Measurements from ENCODE around the gene NAP1L1. TPM values are rescaled to one million over a fixed set of nuclear protein-coding genes. Genes with fewer than 3 reads are reported as not detected.

The NAP1L1 gene
- total RNA-seq, 1 experiment from 2014 or later: 902 TPM

GRCh38 chr12:76024942-76025600, 59.4 kb downstream of the NAP1L1 start:
- Histone ChIP-seq H3K27me3 (no peaks in the 10 kb centered on the region), H3K27ac (no peak overlapping the region), H3K36me3 (no peaks in the 10 kb centered on the region; the same call in none of the 2 replicates), H3K4me1 (peaks cover 10% of the 10 kb centered on the region), H3K9me3 (replicated peaks) (no peaks in the 10 kb centered on the region), H3K4me3 (no peak overlapping the region)
- DNase-seq: no peak

DNA sequence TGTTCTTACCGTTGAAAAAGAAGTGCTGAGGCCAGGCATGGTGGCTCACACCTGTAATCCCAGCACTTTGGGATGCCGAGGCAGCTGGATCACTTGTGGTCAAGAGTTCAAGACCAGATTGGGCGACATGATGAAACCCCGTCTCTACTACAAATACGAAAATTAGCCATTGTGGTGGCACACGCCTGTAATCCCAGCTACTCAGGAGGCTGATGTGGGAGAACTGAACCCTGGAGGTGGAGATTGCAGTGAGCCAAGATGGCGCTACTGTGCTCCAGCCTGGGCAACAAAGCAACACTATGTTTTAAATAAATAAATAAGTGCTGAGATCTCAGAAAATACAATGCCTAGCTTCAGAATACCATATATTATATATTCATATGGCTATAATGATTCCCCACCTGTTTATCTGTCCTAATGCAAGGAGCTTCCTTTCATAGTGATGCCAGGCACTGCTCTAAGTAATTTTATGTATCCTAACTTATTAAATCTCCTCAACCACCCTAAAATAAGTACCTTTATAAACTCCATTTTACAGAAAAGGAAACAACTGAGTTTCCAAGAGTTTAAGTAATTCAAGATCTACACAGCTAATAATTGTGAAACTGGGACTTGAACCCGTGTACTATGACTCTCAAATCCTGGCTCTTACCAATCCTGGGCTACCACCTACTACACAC, 60.2 kb downstream of the NAP1L1 start:
- Histone ChIP-seq H3K4me1 (peaks cover 10% of the 10 kb centered on the region), H3K9me3 (replicated peaks) (no peaks in the 10 kb centered on the region), H3K36me3 (no peaks in the 10 kb centered on the region; the same call in 1 of the 2 replicates), H3K27me3 (no peaks in the 10 kb centered on the region), H3K4me3 (no peak overlapping the region), H3K27ac (no peak overlapping the region)
- no peak for DNase-seq

GRCh38 chr12:76023069-76023690, 61.3 kb downstream of the NAP1L1 start:
- H3K27me3 ChIP-seq: no peaks in the 10 kb centered on the region
- no peaks in the 10 kb centered on the region for H3K9me3 ChIP-seq (replicated peaks)
- peaks cover 10% of the 10 kb centered on the region for H3K4me1 ChIP-seq
- no peak for DNase-seq
- H3K36me3 ChIP-seq: no peaks in the 10 kb centered on the region
- no peak overlapping the region for H3K4me3 ChIP-seq
- H3K27ac ChIP-seq: no peak overlapping the region

GRCh38 chr12:76022506-76022905, 62.0 kb downstream of the NAP1L1 start:
- H3K27ac ChIP-seq: no peak overlapping the region
- H3K4me1 ChIP-seq: peaks cover 10% of the 10 kb centered on the region
- H3K36me3 ChIP-seq: no peaks in the 10 kb centered on the region
- no peaks in the 10 kb centered on the region for H3K9me3 ChIP-seq (replicated peaks)
- H3K4me3 ChIP-seq: no peak overlapping the region
- H3K27me3 ChIP-seq: no peaks in the 10 kb centered on the region
- no peak for DNase-seq

DNA sequence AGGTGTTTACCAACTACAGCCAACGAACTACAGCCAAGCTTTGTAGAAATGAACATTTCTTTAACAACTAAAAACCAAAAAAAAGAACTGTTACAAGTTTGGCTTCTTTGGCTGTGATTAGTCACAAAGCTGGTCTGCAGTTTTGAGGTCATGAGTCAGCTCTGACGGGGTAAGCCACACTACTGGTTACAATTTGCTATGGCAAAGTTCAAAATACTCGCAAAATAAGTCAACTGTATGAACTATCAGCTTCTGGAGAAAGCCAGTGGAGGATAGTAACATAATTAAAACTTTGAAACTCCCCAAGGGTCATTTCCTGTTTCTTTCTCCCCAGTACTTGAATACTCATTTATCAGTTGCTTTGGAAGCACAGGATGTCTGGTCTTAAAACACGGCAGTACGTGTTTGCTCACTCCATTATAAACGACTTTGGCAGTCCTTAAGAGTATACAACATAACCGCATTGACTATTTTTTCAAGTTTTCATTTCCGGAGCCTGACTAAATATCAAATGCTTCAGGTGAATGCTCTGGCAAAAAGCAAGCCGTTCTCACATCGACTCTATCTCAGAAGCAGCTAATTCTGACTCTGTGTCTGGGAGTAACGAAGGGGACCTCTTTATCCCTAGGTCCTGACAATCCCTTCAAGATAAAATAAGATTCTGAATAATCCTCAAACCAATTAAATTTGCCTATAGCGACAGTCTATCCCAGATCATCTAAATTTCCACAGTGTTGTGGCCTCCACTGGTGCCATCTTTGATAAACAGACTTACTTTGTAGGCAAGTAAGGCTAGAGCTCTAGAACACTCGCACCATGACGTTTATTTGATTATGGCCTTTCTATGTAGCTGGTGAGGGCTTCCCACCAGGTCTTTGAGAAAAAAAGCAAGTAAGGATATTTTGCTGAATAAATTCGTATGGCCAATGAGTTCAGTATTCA, 63.5 kb downstream of the NAP1L1 start:
- no peak for DNase-seq
- Histone ChIP-seq H3K4me1 (peaks cover 10% of the 10 kb centered on the region), H3K27me3 (no peaks in the 10 kb centered on the region), H3K27ac (peak overlapping the region; percentile 36), H3K36me3 (no peaks in the 10 kb centered on the region), H3K9me3 (replicated peaks) (no peaks in the 10 kb centered on the region), H3K4me3 (no peak overlapping the region)

DNA sequence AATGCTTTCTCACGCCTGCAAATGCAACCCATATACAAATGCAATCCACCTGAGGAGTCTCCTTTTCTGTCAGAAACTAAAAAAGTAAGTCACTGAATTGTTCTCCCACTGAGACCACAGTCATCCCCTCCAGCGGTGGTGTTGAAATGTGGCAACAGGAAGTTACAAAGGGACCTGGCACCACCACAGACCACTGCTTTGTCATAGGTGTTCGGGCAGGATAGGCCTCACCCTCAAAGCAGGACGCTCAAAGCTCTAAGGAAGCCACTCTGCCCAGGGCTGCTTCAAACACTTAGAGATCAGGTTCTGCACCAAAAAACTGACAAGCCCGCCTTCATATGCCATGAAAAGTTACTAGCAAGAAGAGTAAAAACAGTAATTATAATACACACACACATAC, 64.2 kb downstream of the NAP1L1 start:
- Histone ChIP-seq H3K4me1 (peaks cover 7% of the 10 kb centered on the region), H3K9me3 (replicated peaks) (no peaks in the 10 kb centered on the region), H3K36me3 (no peaks in the 10 kb centered on the region), H3K27me3 (no peaks in the 10 kb centered on the region), H3K27ac (peak overlapping the region; percentile 36), H3K4me3 (no peak overlapping the region)
- DNase-seq: no peak

DNA sequence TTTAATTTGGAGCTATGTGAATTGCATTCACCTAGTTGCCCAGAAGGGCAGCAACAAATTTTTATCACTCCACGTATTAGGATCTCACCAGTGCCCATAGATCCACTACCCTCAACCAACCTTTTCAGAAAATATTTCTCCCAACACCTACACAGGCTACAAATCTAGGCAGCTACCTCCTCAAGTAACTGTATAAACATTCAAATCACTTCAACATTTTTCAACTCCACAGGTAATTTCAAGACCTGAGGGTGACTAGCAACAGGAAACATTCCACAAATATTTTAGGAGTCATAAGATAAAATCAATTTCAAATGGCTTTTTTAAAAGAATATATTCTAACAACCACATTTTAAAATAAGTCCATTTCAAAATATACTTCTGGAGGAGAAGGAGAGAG, 65.8 kb downstream of the NAP1L1 start:
- H3K9me3 ChIP-seq (replicated peaks): no peaks in the 10 kb centered on the region
- H3K27me3 ChIP-seq: no peaks in the 10 kb centered on the region
- H3K4me3 ChIP-seq: no peak overlapping the region
- H3K4me1 ChIP-seq: peaks cover 6% of the 10 kb centered on the region; the same call in 1 of the 2 replicates
- H3K36me3 ChIP-seq: no peaks in the 10 kb centered on the region
- no peak overlapping the region for H3K27ac ChIP-seq
- no peak for DNase-seq

DNA sequence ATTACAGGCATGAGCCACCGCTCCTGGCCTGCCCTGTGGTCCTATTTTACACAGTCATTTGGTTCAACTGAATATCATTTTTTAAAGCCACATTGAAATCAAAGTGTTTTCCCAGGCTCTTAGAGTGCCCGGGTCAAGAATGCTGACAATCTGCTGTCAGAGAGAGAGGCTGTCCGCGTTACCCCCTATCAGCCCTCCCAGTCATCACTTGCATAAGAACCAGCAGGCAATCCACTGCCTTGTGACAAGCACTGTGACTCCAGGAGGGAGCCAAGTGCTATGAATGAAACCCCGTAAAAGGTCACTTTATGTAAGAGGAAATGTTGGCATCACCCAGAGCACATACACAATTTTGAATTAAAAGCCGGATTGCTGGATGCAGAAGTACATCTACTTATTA, 66.4 kb downstream of the NAP1L1 start:
- Histone ChIP-seq H3K4me3 (no peak overlapping the region), H3K27ac (no peak overlapping the region)
- DNase-seq: no peak

GRCh38 chr12:76014007-76014406, 70.5 kb downstream of the NAP1L1 start:
- H3K36me3 ChIP-seq: no peaks in the 10 kb centered on the region
- H3K4me3 ChIP-seq: no peak overlapping the region
- H3K27me3 ChIP-seq: no peaks in the 10 kb centered on the region
- H3K27ac ChIP-seq: no peak overlapping the region
- H3K9me3 ChIP-seq (replicated peaks): no peaks in the 10 kb centered on the region
- H3K4me1 ChIP-seq: peaks cover 11% of the 10 kb centered on the region
- no peak for DNase-seq

More for the DNA sequence above, 66.4 kb downstream of the NAP1L1 start:
- no peaks in the 10 kb centered on the region for H3K27me3 ChIP-seq
- no peaks in the 10 kb centered on the region for H3K36me3 ChIP-seq
- peaks cover 6% of the 10 kb centered on the region; the same call in 1 of the 2 replicates for H3K4me1 ChIP-seq
- H3K9me3 ChIP-seq (replicated peaks): no peaks in the 10 kb centered on the region

DNA sequence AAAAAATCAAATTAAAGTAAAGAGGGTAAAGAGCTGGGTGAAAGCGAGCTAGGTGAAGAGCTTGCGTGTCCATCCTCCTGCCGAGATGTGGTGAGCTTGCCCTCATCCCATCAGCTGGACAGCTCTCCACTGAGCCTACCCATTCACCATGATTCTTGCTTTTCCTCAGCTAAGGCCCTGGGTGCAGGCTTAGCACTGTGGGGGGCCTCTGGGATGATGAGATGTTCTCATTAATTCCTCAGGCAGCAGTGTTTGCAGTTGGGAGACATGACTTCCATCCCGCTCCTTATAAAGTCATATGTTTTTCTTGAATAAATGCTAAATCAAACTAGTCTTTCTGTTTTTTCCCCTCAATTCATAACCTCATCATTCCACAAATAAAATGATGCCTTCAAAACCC, 70.9 kb downstream of the NAP1L1 start:
- Histone ChIP-seq H3K4me3 (no peak overlapping the region), H3K4me1 (peaks cover 11% of the 10 kb centered on the region), H3K9me3 (replicated peaks) (no peaks in the 10 kb centered on the region), H3K36me3 (no peaks in the 10 kb centered on the region), H3K27ac (no peak overlapping the region), H3K27me3 (no peaks in the 10 kb centered on the region)
- no peak for DNase-seq

GRCh38 chr12:76012644-76013043, 71.8 kb downstream of the NAP1L1 start:
- H3K4me1 ChIP-seq: peaks cover 11% of the 10 kb centered on the region
- no peak for DNase-seq
- H3K9me3 ChIP-seq (replicated peaks): no peaks in the 10 kb centered on the region

DNA sequence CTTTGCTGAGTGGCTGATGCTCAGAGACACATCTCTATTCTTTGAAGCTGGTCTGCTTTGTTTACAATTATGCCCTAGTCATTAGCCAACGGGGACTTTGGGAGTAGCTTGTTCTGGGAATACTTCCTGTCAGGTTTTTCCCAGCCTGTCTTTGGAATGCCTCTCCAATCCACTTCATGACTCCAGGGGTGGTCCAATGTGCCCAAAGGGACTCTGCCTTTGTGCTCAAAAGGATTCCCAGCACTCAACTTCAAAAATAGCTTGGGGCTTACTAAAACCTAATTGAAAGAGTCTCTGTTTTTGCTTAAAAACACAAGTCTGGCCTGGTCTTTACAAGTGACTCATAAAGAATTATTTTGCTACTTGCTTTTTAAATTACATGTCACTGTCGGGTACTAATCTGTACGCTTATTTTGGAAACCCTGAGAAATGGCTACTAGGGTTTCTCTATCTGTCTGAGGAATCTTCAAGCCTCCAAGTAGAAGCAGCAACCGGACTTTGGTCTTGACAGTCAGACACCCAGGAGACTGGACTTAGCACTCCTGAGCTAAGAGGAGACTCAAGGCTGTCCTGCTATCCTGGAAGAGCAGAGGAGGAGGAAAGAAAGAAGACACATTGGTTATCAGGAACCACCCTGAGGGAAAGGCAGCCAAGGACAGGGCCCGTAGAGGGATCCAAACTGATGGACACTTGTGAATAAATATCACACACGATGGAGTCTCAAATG, 73.6 kb downstream of the NAP1L1 start:
- H3K4me1 ChIP-seq: peaks cover 24% of the 10 kb centered on the region
- H3K4me3 ChIP-seq: no peak overlapping the region
- H3K27ac ChIP-seq: peak overlapping the region; percentile 25; the same call in 1 of the 2 replicates
- DNase-seq: peak; percentile 63 to 69
- no peaks in the 10 kb centered on the region for H3K9me3 ChIP-seq (replicated peaks)
- no peaks in the 10 kb centered on the region for H3K36me3 ChIP-seq
- no peaks in the 10 kb centered on the region for H3K27me3 ChIP-seq

More at GRCh38 chr12:76012644-76013043, 71.8 kb downstream of the NAP1L1 start:
- no peak overlapping the region for H3K27ac ChIP-seq
- no peak overlapping the region for H3K4me3 ChIP-seq
- H3K36me3 ChIP-seq: no peaks in the 10 kb centered on the region
- no peaks in the 10 kb centered on the region for H3K27me3 ChIP-seq

- Histone ChIP-seq H3K9me3 (replicated peaks) (no peaks in the 10 kb centered on the region), H3K4me3 (no peak overlapping the region), H3K36me3 (no peaks in the 10 kb centered on the region), H3K4me1 (peaks cover 30% of the 10 kb centered on the region), H3K27ac (no peak overlapping the region), H3K27me3 (no peaks in the 10 kb centered on the region)
- DNase-seq: no peak
These were observed 76.1 kb downstream of the NAP1L1 start for GRCh38 chr12:76008428-76008827.

GRCh38 chr12:76007640-76008039, 76.8 kb downstream of the NAP1L1 start:
- H3K4me1 ChIP-seq: peaks cover 36% of the 10 kb centered on the region
- H3K36me3 ChIP-seq: no peaks in the 10 kb centered on the region
- H3K9me3 ChIP-seq (replicated peaks): no peaks in the 10 kb centered on the region
- no peak for DNase-seq
- H3K4me3 ChIP-seq: no peak overlapping the region
- no peaks in the 10 kb centered on the region for H3K27me3 ChIP-seq
- H3K27ac ChIP-seq: no peak overlapping the region

Measured in SJCRH30 (cell line).